AG04450 (cell line): Measurements from ENCODE around the gene RAB11FIP3. TPM values are rescaled to one million over a fixed set of nuclear protein-coding genes. Genes with fewer than 3 reads are reported as not detected.

Experiments used
- CTCF ChIA-PET: fragments of 300-600, 350-600 bp; formaldehyde crosslinking; extraction: SDS; loops from one replicate; lab custom pipeline; 2022; ENCODE audit warnings: antibody characterized with exemption, inconsistent platforms; lab: Charles Lee
- POLR2A ChIA-PET: fragments of 350-600 bp; formaldehyde crosslinking; extraction: SDS; loops from one replicate; lab custom pipeline; 2021; ENCODE audit warnings: antibody characterized with exemption, inconsistent platforms; lab: Yijun Ruan, JAX
- DNase-seq: peaks from one replicate; pipeline ENCODE4 v3.0.0-alpha.2; 2011; ENCODE audit warnings: low read depth, low spot score
- H3K27ac ChIP-seq: one replicate; pipeline ENCODE4 v1.5.1; 2012; ENCODE audit warnings: low read depth, low read length, control low read depth
- H3K27me3 ChIP-seq: one replicate; pipeline ENCODE4 v1.6.0; 2012; ENCODE audit warnings: low read length; ENCODE audit not compliant: control insufficient read depth, insufficient read depth
- H3K4me3 ChIP-seq: 2 replicates; pipeline ENCODE4 v1.5.1; 2011; ENCODE audit warnings: mild to moderate bottlenecking, low read depth, low read length, control low read depth
- H3K9me3 ChIP-seq: 2 replicates; pipeline ENCODE4 v1.5.1; 2012; ENCODE audit warnings: low read length; ENCODE audit not compliant: control insufficient read depth, insufficient read depth
- CTCF ChIP-seq: IDR thresholded peaks from 2 replicates; pipeline ENCODE4 v1.5.1; 2011; ENCODE audit warnings: low read depth, low read length, control low read depth, inconsistent platforms
- polyA plus RNA-seq: library from polyadenylated mRNA; depleted of rRNA; stranded (reverse); fragments of >200 nt; gene quantifications from 2 replicates; pipeline ENCODE4 v1.2.3, GENCODE V29; 2011

The RAB11FIP3 gene
- polyA plus RNA-seq, 1 experiment: 6.9 TPM

DNA sequence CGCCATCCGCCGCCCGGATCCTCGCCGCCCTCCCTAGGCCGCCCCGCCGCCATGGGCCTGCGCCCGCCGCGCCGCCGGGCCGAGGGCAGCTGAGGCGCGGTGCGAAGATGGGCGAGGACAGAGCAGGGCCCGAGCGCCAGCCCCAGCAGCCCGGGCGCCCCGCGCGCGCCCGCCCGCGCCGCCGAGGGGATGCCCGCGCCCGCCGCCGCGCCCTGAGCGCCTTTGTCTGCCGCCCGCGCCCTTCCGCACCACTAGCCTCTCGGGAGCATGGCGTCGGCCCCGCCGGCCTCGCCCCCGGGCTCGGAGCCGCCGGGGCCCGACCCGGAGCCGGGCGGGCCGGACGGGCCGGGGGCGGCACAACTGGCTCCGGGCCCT lies 278 bp downstream of the RAB11FIP3 start:
- TF ChIP-seq CTCF: no peak
- ChIA-PET POLR2A (no interaction called here), CTCF (no interaction called here)
- Histone ChIP-seq H3K27me3 (no peaks in the 10 kb centered on the region), H3K27ac (no peak overlapping the region), H3K9me3 (no peaks in the 10 kb centered on the region; the same call in 1 of the 2 replicates), H3K4me3 (peak overlapping the region; percentile 74)
- DNase-seq: no peak

GRCh38 chr16:426115-426905 lies 861 bp downstream of the RAB11FIP3 start:
- Histone ChIP-seq H3K27ac (no peak overlapping the region), H3K4me3 (peak overlapping the region; percentile 74), H3K27me3 (no peaks in the 10 kb centered on the region), H3K9me3 (no peaks in the 10 kb centered on the region; the same call in 1 of the 2 replicates)
- CTCF ChIA-PET: no interaction called here
- TF ChIP-seq CTCF: no peak
- POLR2A ChIA-PET: no interaction called here
- no peak for DNase-seq

DNA sequence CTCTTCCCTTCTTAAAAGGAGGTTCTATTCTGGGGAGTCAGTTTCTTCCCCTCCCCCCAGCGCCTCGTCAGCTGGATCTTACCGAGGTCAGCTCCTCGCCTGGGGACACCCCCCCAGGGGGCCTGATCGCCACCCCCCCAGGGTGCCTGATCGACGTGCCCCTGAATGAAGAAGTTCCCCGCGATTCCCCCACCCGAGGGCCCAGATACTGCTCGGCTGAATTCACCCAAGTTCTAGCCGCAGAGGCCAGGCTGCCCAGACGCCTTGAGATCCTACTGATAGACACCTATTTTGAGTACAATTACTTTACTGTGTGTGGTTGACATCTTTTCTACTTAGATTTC lies 1.4 kb downstream of the RAB11FIP3 start:
- Histone ChIP-seq H3K27ac (no peak overlapping the region), H3K9me3 (no peaks in the 10 kb centered on the region; the same call in 1 of the 2 replicates), H3K27me3 (no peaks in the 10 kb centered on the region), H3K4me3 (peak overlapping the region; percentile 74)
- POLR2A ChIA-PET: no interaction called here
- DNase-seq: no peak
- no peak for TF ChIP-seq CTCF
- CTCF ChIA-PET: no interaction called here

DNA sequence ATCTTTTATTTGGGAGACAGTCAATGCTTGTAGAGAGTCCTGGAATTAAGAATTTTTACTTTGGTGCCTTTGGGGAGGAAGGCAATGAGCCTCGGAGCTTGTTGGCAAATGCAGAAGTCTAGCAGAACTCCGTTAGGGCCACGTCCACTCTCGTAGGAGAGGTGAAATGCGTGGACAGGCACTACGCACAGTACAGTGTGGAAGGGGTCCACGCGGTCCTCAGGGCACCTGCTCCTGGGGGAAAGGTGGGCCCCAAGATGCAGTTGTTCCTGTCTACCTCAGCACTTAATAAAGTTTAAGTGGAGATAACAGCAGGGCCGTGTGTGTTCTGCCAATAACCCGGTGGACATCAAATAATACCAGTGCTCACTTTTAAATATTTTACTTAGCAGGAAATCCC lies 1.8 kb downstream of the RAB11FIP3 start:
- POLR2A ChIA-PET: no interaction called here
- H3K27ac ChIP-seq: no peak overlapping the region
- TF ChIP-seq CTCF: no peak
- no peaks in the 10 kb centered on the region for H3K27me3 ChIP-seq
- peak overlapping the region; percentile 74 for H3K4me3 ChIP-seq
- no peaks in the 10 kb centered on the region; the same call in 1 of the 2 replicates for H3K9me3 ChIP-seq
- CTCF ChIA-PET: no interaction called here
- DNase-seq: no peak

GRCh38 chr16:430904-431303 lies 5.5 kb downstream of the RAB11FIP3 start:
- H3K9me3 ChIP-seq: no peaks in the 10 kb centered on the region; the same call in 1 of the 2 replicates
- no peak for DNase-seq
- H3K27ac ChIP-seq: no peak overlapping the region
- ChIA-PET POLR2A (no interaction called here), CTCF (no interaction called here)
- TF ChIP-seq CTCF: no peak
- no peaks in the 10 kb centered on the region for H3K27me3 ChIP-seq
- no peak overlapping the region for H3K4me3 ChIP-seq
